ENCODE measurements around the gene VANGL2.

DNA sequence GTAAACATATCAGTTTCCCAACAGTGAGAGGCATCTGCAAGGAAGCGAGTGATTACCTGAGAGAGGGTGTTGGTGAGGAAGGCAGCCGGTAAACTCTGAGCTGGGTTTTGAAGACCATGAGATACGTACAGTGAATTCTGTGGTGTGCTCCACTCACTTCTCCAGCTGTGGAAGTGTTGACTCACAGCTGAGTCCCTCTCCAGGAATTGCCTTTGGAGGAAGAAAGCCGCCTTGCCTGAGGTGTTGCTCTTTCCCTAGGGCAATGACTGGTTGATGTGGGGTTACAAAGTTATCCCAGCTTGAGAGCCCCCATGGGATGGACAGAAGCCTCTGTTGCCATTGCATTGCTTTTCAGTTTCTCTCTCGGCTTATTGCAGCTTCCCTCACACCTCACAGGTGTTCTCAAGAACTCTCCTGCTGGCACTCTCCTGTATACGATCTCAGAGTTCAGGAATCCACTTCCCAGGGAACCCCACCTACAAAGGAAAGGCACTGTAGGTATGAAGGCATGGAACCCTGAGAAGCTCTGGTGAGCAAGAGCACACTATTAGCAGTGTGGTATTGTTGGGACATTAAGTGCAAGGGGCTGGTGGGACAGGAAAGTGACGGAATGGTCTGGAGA lies 22.7 kb upstream of the VANGL2 start:
- TF ChIP-seq TBP (IDR thresholded peaks at IDR 0.05; ENCODE audit: low read depth, low read length) (no peak), RAD21 (IDR thresholded peaks at IDR 0.05 in 1 of 2, conservative IDR thresholded peaks at IDR 0.05 in 1 of 2; ENCODE audit: low read depth in 2 of 2, low read length in 2 of 2) (no peak), POLR2A (IDR thresholded peaks at IDR 0.05; ENCODE audit: control extremely low read depth in 1 of 2, low read depth in 2 of 2, low read length in 2 of 2) (no peak), POLR2AphosphoS5 (IDR thresholded peaks at IDR 0.05; ENCODE audit: low read depth, low read length) (no peak), CREB1 (IDR thresholded peaks at IDR 0.05) (no peak), EZH2 (IDR thresholded peaks at IDR 0.05; ENCODE audit: low read depth, low read length, severe bottlenecking) (no peak), JUND (IDR thresholded peaks at IDR 0.05; ENCODE audit: low read length) (no peak), NANOG (IDR thresholded peaks at IDR 0.05; ENCODE audit: insufficient read depth, low read depth, low read length, poor library complexity, severe bottlenecking) (no peak), TAF1 (IDR thresholded peaks at IDR 0.05; ENCODE audit: low read depth, low read length) (no peak), YY1 (IDR thresholded peaks at IDR 0.05; ENCODE audit: low read depth, low read length) (no peak)
- TF ChIP-seq, protein P1, sequence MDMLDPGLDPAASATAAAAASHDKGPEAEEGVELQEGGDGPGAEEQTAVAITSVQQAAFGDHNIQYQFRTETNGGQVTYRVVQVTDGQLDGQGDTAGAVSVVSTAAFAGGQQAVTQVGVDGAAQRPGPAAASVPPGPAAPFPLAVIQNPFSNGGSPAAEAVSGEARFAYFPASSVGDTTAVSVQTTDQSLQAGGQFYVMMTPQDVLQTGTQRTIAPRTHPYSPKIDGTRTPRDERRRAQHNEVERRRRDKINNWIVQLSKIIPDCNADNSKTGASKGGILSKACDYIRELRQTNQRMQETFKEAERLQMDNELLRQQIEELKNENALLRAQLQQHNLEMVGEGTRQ (IDR thresholded peaks at IDR 0.05; ENCODE audit: low read length): no peak
- TF ChIP-seq, protein P2, sequence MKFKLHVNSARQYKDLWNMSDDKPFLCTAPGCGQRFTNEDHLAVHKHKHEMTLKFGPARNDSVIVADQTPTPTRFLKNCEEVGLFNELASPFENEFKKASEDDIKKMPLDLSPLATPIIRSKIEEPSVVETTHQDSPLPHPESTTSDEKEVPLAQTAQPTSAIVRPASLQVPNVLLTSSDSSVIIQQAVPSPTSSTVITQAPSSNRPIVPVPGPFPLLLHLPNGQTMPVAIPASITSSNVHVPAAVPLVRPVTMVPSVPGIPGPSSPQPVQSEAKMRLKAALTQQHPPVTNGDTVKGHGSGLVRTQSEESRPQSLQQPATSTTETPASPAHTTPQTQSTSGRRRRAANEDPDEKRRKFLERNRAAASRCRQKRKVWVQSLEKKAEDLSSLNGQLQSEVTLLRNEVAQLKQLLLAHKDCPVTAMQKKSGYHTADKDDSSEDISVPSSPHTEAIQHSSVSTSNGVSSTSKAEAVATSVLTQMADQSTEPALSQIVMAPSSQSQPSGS (IDR thresholded peaks at IDR 0.05; ENCODE audit: low read length): no peak
- TF ChIP-seq, protein P3, sequence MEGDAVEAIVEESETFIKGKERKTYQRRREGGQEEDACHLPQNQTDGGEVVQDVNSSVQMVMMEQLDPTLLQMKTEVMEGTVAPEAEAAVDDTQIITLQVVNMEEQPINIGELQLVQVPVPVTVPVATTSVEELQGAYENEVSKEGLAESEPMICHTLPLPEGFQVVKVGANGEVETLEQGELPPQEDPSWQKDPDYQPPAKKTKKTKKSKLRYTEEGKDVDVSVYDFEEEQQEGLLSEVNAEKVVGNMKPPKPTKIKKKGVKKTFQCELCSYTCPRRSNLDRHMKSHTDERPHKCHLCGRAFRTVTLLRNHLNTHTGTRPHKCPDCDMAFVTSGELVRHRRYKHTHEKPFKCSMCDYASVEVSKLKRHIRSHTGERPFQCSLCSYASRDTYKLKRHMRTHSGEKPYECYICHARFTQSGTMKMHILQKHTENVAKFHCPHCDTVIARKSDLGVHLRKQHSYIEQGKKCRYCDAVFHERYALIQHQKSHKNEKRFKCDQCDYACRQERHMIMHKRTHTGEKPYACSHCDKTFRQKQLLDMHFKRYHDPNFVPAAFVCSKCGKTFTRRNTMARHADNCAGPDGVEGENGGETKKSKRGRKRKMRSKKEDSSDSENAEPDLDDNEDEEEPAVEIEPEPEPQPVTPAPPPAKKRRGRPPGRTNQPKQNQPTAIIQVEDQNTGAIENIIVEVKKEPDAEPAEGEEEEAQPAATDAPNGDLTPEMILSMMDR (IDR thresholded peaks at IDR 0.05; ENCODE audit: control extremely low read depth in 1 of 3, insufficient read depth in 1 of 3, low read depth in 1 of 3, low read length in 3 of 3): no peak
- TF ChIP-seq, protein P4, sequence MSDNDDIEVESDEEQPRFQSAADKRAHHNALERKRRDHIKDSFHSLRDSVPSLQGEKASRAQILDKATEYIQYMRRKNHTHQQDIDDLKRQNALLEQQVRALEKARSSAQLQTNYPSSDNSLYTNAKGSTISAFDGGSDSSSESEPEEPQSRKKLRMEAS (IDR thresholded peaks at IDR 0.05): no peak
